ENCODE measurements around the gene MCEMP1.

- TF ChIP-seq CTCF (IDR thresholded peaks at IDR 0.05) = no peak
- no peak for TF ChIP-seq POLR2A (IDR thresholded peaks at IDR 0.05)
These were observed 41.2 kb upstream of the MCEMP1 start for GRCh38 chr19:7635670-7636069.

Measured in breast epithelium (tissue), 3 donors.